ACC112 (cell line): ENCODE results near the gene RADIL.

Experiments used
- H2AFZ ChIP-seq: fragments of 200-600 bp; sonication (generic); one replicate; pipeline ENCODE4 v1.6.0; 2017; ENCODE audit warnings: antibody characterized with exemption, low read length; ENCODE audit not compliant: unreplicated experiment
- H3K27ac ChIP-seq: fragments of 200-600 bp; sonication (generic); 2 replicates; pipeline ENCODE4 v1.5.1; 2014; ENCODE audit warnings: low read depth, mild to moderate bottlenecking, antibody characterized with exemption, low read length, moderate library complexity
- H3K27me3 ChIP-seq: fragments of 200-600 bp; sonication (generic); 2 replicates; pipeline ENCODE4 v1.6.1; 2014; ENCODE audit warnings: mild to moderate bottlenecking, antibody characterized with exemption, low read length, moderate library complexity, mixed read lengths; ENCODE audit not compliant: insufficient read depth
- H3K36me3 ChIP-seq: fragments of 200-600 bp; sonication (generic); 2 replicates; pipeline ENCODE4 v1.6.1; 2016; ENCODE audit warnings: mild to moderate bottlenecking, antibody characterized with exemption, low read length, moderate library complexity, mixed read lengths; ENCODE audit not compliant: insufficient read depth
- H3K4me1 ChIP-seq: fragments of 200-600 bp; sonication (generic); one replicate; pipeline ENCODE4 v1.6.1; 2016; ENCODE audit warnings: low read length, mixed read lengths; ENCODE audit not compliant: insufficient read depth, unreplicated experiment, control insufficient read depth
- H3K4me3 ChIP-seq: fragments of 200-600 bp; sonication (generic); 2 replicates; pipeline ENCODE4 v1.5.1; 2014; ENCODE audit warnings: mild to moderate bottlenecking, low read depth, low read length
- H3K79me2 ChIP-seq: fragments of 200-600 bp; sonication (generic); one replicate; pipeline ENCODE4 v1.6.0; 2016; ENCODE audit warnings: low read length; ENCODE audit not compliant: control insufficient read depth, unreplicated experiment, insufficient read depth

Gene RADIL

GRCh38 chr7:4883372-4884144 lies at the start of gene RADIL:
TSS of gene RADIL (minus strand) at chr7:4883716. CDS start at chr7:4878139, 5,577 bp downstream.
- Histone ChIP-seq H2AFZ (peak within 1 kb of the TSS; percentile 81), H3K27me3 (peaks cover 7% of the 10 kb centered on the region; the same call in 1 of the 2 replicates), H3K4me1 (peaks cover 10% of the 10 kb centered on the region), H3K27ac (no peak within 1 kb of the TSS), H3K79me2 (no peaks in the 10 kb centered on the region), H3K36me3 (no peaks in the 10 kb centered on the region), H3K4me3 (peak within 1 kb of the TSS; percentile 68)

GRCh38 chr7:4931943-4932342 lies 48.4 kb upstream of the RADIL start:
- H3K27me3 ChIP-seq = peaks cover 16% of the 10 kb centered on the region
- no peak overlapping the region for H2AFZ ChIP-seq
- no peaks in the 10 kb centered on the region for H3K4me1 ChIP-seq
- no peak overlapping the region for H3K4me3 ChIP-seq
- H3K27ac ChIP-seq = no peak overlapping the region
- no peaks in the 10 kb centered on the region for H3K36me3 ChIP-seq
- no peaks in the 10 kb centered on the region for H3K79me2 ChIP-seq

- H3K36me3 ChIP-seq = no peaks in the 10 kb centered on the region
- no peak overlapping the region for H2AFZ ChIP-seq
- H3K4me1 ChIP-seq = no peaks in the 10 kb centered on the region
- H3K27ac ChIP-seq = no peak overlapping the region
- no peak overlapping the region for H3K4me3 ChIP-seq
- peaks cover 13% of the 10 kb centered on the region for H3K27me3 ChIP-seq
- H3K79me2 ChIP-seq = no peaks in the 10 kb centered on the region
These were observed 45.5 kb upstream of the RADIL start for GRCh38 chr7:4929005-4929404.

- no peaks in the 10 kb centered on the region for H3K79me2 ChIP-seq
- H3K27me3 ChIP-seq = peaks cover 15% of the 10 kb centered on the region
- no peaks in the 10 kb centered on the region for H3K4me1 ChIP-seq
- H3K36me3 ChIP-seq = no peaks in the 10 kb centered on the region
- H3K4me3 ChIP-seq = no peak overlapping the region
- no peak overlapping the region for H3K27ac ChIP-seq
- H2AFZ ChIP-seq = no peak overlapping the region
These were observed 44.9 kb upstream of the RADIL start for GRCh38 chr7:4928445-4928844.

- Histone ChIP-seq H3K36me3 (no peaks in the 10 kb centered on the region), H3K79me2 (no peaks in the 10 kb centered on the region), H3K27ac (no peak overlapping the region), H3K27me3 (peaks cover 15% of the 10 kb centered on the region), H3K4me3 (no peak overlapping the region), H3K4me1 (no peaks in the 10 kb centered on the region), H2AFZ (no peak overlapping the region)
These were observed 36.7 kb upstream of the RADIL start for GRCh38 chr7:4919969-4920766.

- no peaks in the 10 kb centered on the region for H3K79me2 ChIP-seq
- H3K4me1 ChIP-seq = no peaks in the 10 kb centered on the region
- peaks cover 11% of the 10 kb centered on the region for H3K27me3 ChIP-seq
- no peaks in the 10 kb centered on the region for H3K36me3 ChIP-seq
- no peak overlapping the region for H3K4me3 ChIP-seq
- no peak overlapping the region for H3K27ac ChIP-seq
- H2AFZ ChIP-seq = no peak overlapping the region
These were observed 32.6 kb upstream of the RADIL start for GRCh38 chr7:4916113-4916512.

GRCh38 chr7:4911111-4911828 lies 27.8 kb upstream of the RADIL start:
- no peaks in the 10 kb centered on the region for H3K4me1 ChIP-seq
- H3K27me3 ChIP-seq = peaks cover 4% of the 10 kb centered on the region; the same call in 1 of the 2 replicates
- H3K27ac ChIP-seq = no peak overlapping the region
- H3K79me2 ChIP-seq = no peaks in the 10 kb centered on the region
- no peak overlapping the region for H2AFZ ChIP-seq
- H3K36me3 ChIP-seq = no peaks in the 10 kb centered on the region
- no peak overlapping the region for H3K4me3 ChIP-seq

GRCh38 chr7:4906682-4907081 lies 23.2 kb upstream of the RADIL start:
- H3K4me1 ChIP-seq = no peaks in the 10 kb centered on the region
- H3K27ac ChIP-seq = no peak overlapping the region
- H3K27me3 ChIP-seq = peaks cover 27% of the 10 kb centered on the region
- H2AFZ ChIP-seq = no peak overlapping the region
- no peaks in the 10 kb centered on the region for H3K79me2 ChIP-seq
- no peak overlapping the region for H3K4me3 ChIP-seq
- no peaks in the 10 kb centered on the region for H3K36me3 ChIP-seq

- Histone ChIP-seq H3K27me3 (peaks cover 27% of the 10 kb centered on the region), H3K36me3 (no peaks in the 10 kb centered on the region), H3K27ac (no peak overlapping the region), H3K4me1 (no peaks in the 10 kb centered on the region), H2AFZ (no peak overlapping the region), H3K4me3 (no peak overlapping the region), H3K79me2 (no peaks in the 10 kb centered on the region)
These were observed 21.7 kb upstream of the RADIL start for GRCh38 chr7:4905171-4905570.

GRCh38 chr7:4904346-4904745 lies 20.8 kb upstream of the RADIL start:
- Histone ChIP-seq H3K4me3 (no peak overlapping the region), H3K27me3 (peaks cover 27% of the 10 kb centered on the region), H3K4me1 (no peaks in the 10 kb centered on the region), H3K27ac (no peak overlapping the region), H3K36me3 (no peaks in the 10 kb centered on the region), H2AFZ (no peak overlapping the region), H3K79me2 (no peaks in the 10 kb centered on the region)
